ENCODE measurements around the gene UBL7.

Gene UBL7

GRCh38 chr15:74422652-74423430 is 38.1 kb downstream of the UBL7 start:
- DNase-seq (ENCODE audit: low read depth), result no peak

DNA sequence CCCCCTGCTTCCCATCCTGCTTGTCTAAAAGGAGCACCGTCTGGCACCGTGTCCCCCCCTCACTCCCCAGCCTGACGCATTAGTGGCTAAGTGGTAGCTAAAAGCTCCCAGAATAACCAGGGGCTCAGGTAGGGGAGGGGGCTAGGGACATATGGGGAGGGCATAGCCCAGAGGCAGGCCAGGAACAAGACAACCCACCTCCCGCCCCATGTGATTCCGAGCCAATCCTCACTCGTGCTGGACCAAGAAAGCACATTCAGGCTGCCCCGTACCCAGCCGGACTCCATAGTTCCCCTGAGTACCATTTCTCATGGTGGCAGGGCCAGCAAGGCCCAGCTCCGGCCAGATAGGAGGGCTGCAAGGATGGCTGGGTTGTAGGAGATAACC is 38.7 kb downstream of the UBL7 start:
- DNase-seq (ENCODE audit: low read depth), result no peak

DNA sequence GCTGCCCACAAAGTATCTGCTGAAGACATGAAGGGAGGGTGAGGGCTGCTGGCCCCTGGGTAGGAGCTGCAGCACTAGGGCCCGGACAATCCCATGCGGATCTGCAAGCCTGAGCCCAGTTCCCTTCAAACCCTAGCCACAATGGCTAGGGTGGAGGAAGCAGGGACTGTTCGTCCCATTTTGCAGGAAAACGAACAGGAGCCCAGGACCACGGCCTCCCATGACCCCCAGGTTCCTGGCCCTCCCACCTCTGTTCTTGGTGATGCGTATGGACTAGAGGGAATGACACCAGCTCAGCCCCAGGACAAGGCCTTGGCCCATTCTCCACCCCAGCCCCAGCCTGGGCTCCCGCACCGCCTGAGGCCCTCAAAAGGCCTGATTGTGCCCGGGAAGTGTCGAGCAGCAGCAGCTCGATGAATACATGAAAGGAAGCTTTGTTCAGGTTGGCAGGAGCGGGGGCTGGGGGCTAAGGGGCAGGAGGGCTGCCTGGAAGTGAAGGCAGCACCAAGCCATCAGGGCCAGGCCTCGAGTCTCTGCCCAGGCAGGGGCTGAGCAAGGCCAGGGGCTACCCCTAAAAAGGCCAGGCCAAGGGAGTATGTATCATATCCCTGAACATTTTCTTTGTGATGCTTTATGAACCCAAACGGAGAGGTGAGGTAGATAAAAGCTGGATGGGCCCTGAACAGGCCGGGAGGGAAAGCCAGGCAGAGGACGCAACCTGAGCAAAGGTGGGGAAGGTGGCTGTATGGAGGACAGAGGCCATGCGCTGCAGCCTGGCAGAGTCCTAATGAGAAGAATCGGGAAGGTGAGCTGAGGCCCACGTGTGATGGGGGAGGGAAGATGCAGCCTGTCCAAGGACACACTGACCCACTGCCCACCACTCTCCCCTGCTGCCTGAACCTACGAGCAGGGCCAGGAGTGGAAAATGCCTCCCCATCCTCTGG is 39.4 kb downstream of the UBL7 start:
- no peak for DNase-seq (ENCODE audit: low read depth)

GRCh38 chr15:74420193-74420905 is 40.6 kb downstream of the UBL7 start:
- DNase-seq (ENCODE audit: low read depth), result no peak

DNA sequence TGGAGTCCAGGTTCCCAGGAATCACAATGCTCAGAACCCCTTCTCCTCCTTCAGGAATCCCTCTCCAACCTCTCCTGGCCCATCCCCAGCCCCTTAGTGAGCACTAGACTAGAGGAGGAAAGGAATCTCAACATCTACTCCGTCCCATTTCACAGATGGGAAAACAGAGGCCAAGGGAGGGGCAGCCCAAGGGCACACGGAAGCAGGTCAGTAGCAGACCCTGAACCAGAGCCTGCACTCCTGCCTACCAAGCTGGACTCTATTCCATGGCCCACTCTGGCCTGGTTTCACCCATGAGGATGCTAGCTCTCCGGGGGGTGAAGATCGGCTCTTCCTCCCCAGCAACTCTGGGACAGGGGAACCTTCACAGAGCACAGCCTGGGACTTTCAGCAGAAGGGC is 41.5 kb downstream of the UBL7 start:
- DNase-seq (ENCODE audit: low read depth), result no peak

DNA sequence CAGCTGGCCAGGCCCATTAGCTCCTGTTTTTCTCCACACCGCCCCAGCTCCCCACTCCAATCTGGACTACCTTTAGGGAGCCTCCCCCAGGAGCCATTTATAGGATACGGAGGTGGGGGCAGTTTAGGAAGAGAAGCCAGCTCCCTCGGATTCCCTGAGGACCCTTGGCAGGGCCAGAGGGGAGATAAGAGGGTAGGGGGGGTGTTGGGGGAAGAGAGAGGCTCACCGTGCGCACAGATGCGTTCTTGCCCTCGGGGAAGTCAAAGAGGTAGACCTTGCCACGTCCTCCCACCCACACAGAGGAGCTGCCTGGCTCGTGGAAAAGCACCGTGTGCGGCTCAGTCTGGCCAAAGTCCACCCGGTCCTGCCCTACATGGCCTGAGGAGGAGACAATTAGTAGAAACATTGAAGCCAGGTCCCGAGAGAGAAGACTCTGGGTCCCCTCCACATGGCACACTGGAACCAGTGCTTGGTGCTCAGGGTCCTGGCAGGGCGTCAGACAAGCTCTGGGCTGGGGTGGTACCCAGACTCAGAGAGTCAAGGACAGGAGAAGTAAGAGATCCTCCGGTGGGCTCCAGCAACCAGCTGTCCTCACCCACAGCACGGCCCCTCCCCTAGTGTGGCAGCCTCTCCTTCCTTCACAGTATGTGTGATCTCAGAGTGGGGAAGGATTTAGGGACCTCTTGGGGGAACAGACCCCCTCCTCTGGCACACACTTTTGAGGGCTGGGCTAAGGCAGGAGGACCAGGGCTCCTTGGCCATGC is 42.2 kb downstream of the UBL7 start:
- no peak for DNase-seq (ENCODE audit: low read depth)

DNA sequence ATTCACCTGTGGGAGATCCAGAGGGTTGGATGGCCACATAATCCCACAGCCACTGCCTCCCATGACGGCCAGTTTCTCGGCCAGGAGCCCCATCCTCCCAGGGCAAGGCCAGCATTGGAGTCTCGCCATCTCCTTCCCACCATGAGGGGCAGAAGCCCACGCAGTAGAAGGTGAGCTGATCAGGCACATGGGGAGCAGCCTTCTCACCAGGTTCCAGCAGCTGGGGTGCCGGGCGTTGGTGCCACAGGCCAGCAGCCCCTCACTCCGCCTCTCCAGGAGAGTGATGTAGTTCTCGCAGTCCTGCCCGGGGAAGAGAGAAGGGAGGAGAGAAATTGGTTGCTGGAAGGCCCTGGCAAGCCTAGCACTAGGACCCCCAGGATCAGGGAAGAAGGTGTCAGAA is 43.3 kb downstream of the UBL7 start:
- DNase-seq (ENCODE audit: low read depth), result no peak

DNA sequence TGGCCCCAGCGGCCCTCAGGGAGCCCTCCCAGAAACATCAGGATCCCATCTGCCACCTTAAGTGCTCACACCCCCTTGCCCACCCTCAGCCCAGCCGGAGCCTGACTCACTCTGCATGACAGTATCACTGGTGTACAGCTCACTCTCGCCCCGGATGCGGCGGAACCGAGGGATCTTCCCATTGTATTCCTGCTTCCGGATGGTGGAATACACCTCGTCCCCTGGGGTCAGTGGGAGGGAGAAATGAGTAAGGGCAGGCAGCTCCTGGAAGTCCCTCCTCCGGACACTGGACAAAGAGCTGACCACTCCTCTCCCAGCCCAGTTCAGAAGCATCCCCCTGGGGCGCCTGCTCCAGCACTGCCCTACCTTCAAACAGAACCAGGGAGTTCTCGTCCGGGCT is 43.7 kb downstream of the UBL7 start:
- no peak for DNase-seq (ENCODE audit: low read depth)

DNA sequence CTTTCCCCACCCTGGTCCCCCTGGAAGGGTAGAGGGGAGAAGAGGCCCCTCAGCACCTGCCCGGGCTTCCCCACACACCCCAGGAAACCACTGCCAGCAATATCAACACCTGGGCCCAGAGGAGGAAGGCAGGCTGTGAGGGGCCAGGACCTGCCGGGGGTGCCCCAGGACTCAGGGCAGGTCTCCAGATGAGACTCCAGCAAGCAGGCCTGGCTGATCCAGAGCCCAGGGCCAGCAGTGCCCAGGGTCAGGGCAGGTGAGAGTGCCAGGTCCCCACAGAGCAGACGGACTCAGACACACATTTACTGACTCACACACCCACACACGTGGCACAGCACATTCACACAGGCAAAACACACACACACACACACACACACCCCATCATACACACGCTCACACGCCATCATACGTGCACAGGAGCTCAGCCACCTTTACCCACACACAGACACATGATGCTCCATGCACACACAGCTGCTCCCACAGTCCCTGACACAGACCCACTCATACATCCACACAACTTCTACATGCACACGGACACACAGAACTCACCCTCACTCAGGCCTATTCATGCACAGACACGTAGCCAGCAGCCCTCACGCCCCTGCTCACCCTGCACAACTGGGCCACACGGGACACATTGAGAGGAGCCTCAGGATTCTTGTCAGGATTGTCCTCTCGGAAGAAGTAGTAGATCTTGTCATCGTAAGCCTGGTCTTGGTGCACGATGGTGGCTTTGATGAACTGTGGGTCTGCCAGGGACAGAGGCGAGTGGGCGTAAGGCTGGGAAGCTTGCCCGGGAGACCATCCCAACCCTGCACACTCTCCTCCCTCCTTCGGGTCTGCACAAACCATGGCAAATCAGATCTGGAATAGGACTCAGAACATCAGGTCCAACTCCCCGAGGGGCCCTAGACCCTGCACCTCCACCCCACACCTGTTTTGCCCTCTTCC is 44.7 kb downstream of the UBL7 start:
- DNase-seq (ENCODE audit: low read depth), result no peak

GRCh38 chr15:74414603-74415338 is 46.2 kb downstream of the UBL7 start:
- DNase-seq (ENCODE audit: low read depth), result no peak

- no peak for DNase-seq (ENCODE audit: low read depth)
Observed at GRCh38 chr15:74414081-74414580, 46.8 kb downstream of the UBL7 start.

- DNase-seq (ENCODE audit: low read depth), result no peak
Observed at GRCh38 chr15:74413350-74414080, 47.4 kb downstream of the UBL7 start.

GRCh38 chr15:74412159-74412558 is 48.8 kb downstream of the UBL7 start:
- DNase-seq (ENCODE audit: low read depth), result no peak

DNA sequence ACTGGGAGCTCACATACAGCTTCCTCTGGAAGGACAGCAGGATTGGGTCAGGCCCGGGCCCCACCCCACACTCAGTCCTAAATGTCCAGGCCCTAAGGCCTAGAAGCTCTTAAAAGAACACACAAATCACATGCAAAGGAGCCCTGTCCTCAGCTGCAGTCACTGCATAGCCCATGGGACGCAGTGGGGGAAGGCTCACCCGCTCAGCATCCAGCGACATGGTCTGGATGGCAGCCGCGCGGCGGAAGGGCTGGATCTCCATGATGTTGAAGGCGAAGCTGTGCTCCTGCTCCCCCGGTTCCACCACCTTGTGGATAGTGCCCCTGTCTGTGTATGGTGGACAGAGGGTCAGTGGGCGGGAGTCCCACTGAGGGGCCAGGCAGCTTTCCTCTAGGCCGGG is 49.3 kb downstream of the UBL7 start:
- no peak for DNase-seq (ENCODE audit: low read depth)

- DNase-seq (ENCODE audit: low read depth), result no peak
Observed at GRCh38 chr15:74410502-74410901, 50.5 kb downstream of the UBL7 start.

DNA sequence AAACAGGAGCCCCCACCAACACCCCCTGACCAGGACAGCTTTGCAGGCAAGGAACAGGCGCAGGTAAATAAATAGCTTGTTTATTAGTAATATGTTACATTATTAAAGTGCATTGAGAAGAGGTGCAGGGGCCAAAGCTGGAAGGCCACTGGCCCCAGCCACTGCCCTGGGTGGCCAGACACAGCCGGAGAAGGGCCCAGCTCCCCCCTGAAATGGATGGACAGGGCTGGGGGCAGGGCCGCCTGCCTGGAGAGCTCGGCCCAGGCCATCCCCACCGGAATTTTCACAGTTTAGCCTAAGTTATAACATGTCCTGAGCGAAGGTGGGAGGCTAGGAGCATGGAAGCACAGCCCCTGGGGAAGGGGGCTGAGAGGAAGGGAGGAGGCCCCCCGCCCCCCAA is 51.7 kb downstream of the UBL7 start:
- DNase-seq (ENCODE audit: low read depth), result no peak

- no peak for DNase-seq (ENCODE audit: low read depth)
Observed at GRCh38 chr15:74408815-74409214, 52.1 kb downstream of the UBL7 start.

- DNase-seq (ENCODE audit: low read depth), result no peak
Observed at GRCh38 chr15:74408385-74408784, 52.6 kb downstream of the UBL7 start.
